Mucosa of rectum (tissue), 2 donors: ENCODE measurements around the gene MRPL11.
A peak's percentile ranks its signal among the peaks of the same experiment; 100 is the strongest.

ENCODE experiments used
- H3K27ac ChIP-seq, 2 donors: one replicate each; pipeline ENCODE4 v1.7.0; 2013; ENCODE audit warnings: inconsistent platforms in 2 of 2, low read depth in 2 of 2, low read length in 2 of 2
- H3K27me3 ChIP-seq, 2 donors: one replicate each; pipeline ENCODE4 v1.7.0; 2013; ENCODE audit warnings: low read length in 2 of 2; ENCODE audit not compliant: control insufficient read depth in 2 of 2, insufficient read depth in 2 of 2
- H3K36me3 ChIP-seq, 2 donors: one replicate each; pipeline ENCODE4 v1.7.0; 2013; ENCODE audit warnings: low read length in 2 of 2; ENCODE audit not compliant: control insufficient read depth in 2 of 2, insufficient read depth in 2 of 2
- H3K4me1 ChIP-seq, 2 donors: one replicate each; pipeline ENCODE4 v1.7.0; 2013; ENCODE audit warnings: low read length in 2 of 2, mild to moderate bottlenecking in 1 of 2; ENCODE audit not compliant: control insufficient read depth in 2 of 2, insufficient read depth in 2 of 2
- H3K4me3 ChIP-seq, 2 donors: one replicate each; pipeline ENCODE4 v1.7.0; 2013; ENCODE audit warnings: low read length in 2 of 2
- H3K9ac ChIP-seq, 2 donors: one replicate each; pipeline ENCODE4 v1.7.0; 2013; ENCODE audit warnings: low read length in 2 of 2, low read depth in 1 of 2, mild to moderate bottlenecking in 1 of 2
- H3K9me3 ChIP-seq, 2 donors: one replicate each; pipeline ENCODE4 v1.7.0; 2013; ENCODE audit warnings: low read length in 2 of 2; ENCODE audit not compliant: control insufficient read depth in 2 of 2
- donor health status: healthy.
- donor health status: Normal muscosa, but diverticular disease.

MRPL11 gene

GRCh38 chr11:66418168-66418985, 20.3 kb downstream of the MRPL11 start:
- Histone ChIP-seq H3K9ac (no peak overlapping the region), H3K4me1 (no peaks in the 10 kb centered on the region), H3K36me3 (no peaks in the 10 kb centered on the region), H3K27me3 (peaks cover 2 to 14% of the 10 kb centered on the region in 2 donors), H3K27ac (no peak overlapping the region), H3K4me3 (no peak overlapping the region), H3K9me3 (no peaks in the 10 kb centered on the region)

GRCh38 chr11:66417000-66417399, 21.6 kb downstream of the MRPL11 start:
- Histone ChIP-seq H3K4me3 (no peak overlapping the region), H3K27ac (no peak overlapping the region), H3K4me1 (no peaks in the 10 kb centered on the region), H3K27me3 (peaks cover 2 to 14% of the 10 kb centered on the region in 2 donors), H3K36me3 (no peaks in the 10 kb centered on the region), H3K9ac (no peak overlapping the region), H3K9me3 (no peaks in the 10 kb centered on the region)

DNA sequence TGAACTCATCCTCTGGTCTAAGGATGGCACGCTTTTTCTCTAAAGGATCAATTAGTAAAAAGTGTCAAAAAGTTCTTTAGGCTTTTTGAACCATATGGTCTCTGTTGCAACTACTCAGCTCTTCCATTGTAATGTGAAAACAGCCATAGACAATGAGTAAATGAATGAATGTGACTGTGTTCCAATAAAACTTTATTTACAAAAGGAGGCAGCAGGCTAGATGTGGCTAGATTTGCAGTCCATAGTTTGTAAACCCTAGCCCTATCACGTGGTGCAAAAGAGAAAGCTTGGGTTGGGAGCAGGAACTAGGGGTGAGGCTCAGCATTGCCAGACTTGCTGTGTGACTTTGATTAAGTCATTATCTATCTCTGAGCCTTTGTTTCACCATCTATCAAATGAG, 23.2 kb downstream of the MRPL11 start:
- Histone ChIP-seq H3K27ac (no peak overlapping the region), H3K27me3 (peaks cover 2 to 14% of the 10 kb centered on the region in 2 donors), H3K4me1 (no peaks in the 10 kb centered on the region), H3K9me3 (no peaks in the 10 kb centered on the region), H3K9ac (no peak overlapping the region), H3K4me3 (no peak overlapping the region), H3K36me3 (no peaks in the 10 kb centered on the region)

- Histone ChIP-seq H3K9ac (no peak overlapping the region), H3K27me3 (peaks cover 6 to 13% of the 10 kb centered on the region in 2 donors)
Observed at GRCh38 chr11:66414120-66414934, 24.3 kb downstream of the MRPL11 start.

GRCh38 chr11:66413167-66413566, 25.5 kb downstream of the MRPL11 start:
- Histone ChIP-seq H3K9ac (no peak overlapping the region), H3K4me1 (no peaks in the 10 kb centered on the region), H3K36me3 (no peaks in the 10 kb centered on the region), H3K9me3 (no peaks in the 10 kb centered on the region), H3K27me3 (peaks cover 5 to 7% of the 10 kb centered on the region in 2 donors), H3K27ac (no peak overlapping the region), H3K4me3 (no peak overlapping the region)

More at GRCh38 chr11:66414120-66414934, 24.3 kb downstream of the MRPL11 start:
- Histone ChIP-seq H3K27ac (no peak overlapping the region), H3K4me1 (no peaks in the 10 kb centered on the region), H3K36me3 (no peaks in the 10 kb centered on the region), H3K9me3 (no peaks in the 10 kb centered on the region), H3K4me3 (no peak overlapping the region)

DNA sequence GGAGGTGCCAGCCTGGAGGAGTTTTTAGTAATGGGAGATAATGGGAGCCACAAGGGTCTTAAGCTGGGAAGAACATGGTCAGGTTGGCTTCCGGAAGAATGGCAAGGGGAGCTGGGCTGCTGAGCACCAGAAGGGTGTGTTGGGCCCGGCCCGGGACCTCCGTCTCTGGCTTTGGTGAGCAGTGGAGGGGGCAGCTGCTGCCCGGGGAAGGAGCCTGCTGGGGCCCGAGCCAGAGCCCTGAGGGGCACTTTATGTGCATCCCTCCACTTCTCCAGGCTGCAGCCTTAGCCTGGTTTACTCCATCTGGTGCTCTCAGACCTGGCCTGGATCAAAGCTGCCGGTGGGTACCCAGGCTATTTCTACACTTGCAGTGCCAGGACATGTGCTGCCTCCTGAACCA, 26.5 kb downstream of the MRPL11 start:
- Histone ChIP-seq H3K9me3 (no peaks in the 10 kb centered on the region), H3K9ac (no peak overlapping the region), H3K4me3 (no peak overlapping the region), H3K27ac (no peak overlapping the region), H3K36me3 (no peaks in the 10 kb centered on the region), H3K4me1 (no peaks in the 10 kb centered on the region), H3K27me3 (peaks cover 4 to 5% of the 10 kb centered on the region in 2 donors)

GRCh38 chr11:66411323-66411722, 27.3 kb downstream of the MRPL11 start:
- Histone ChIP-seq H3K4me3 (no peak overlapping the region), H3K27ac (no peak overlapping the region), H3K36me3 (no peaks in the 10 kb centered on the region), H3K4me1 (no peaks in the 10 kb centered on the region), H3K27me3 (peaks cover 4 to 5% of the 10 kb centered on the region in 2 donors), H3K9me3 (no peaks in the 10 kb centered on the region), H3K9ac (no peak overlapping the region)

DNA sequence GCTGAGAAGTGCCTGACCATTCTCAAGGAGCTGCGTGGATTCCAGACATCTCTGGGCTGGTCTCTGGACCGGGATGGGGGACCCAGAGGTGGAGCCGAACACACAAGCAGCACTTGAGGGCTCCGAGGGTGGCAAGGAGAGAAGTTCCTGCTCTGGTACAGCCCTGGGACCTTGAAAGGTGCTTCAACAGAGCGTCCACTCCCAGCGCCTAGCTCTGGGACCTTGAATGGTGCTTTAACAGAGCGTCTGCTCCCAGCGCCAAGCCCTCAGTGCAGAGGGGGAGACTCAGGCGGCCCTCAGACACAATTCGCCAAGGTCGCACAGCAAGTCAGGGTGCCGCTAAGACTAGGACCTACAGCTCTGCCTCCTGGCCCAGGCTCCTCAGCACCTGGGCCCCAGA, 28.5 kb downstream of the MRPL11 start:
- no peaks in the 10 kb centered on the region for H3K4me1 ChIP-seq
- H3K9me3 ChIP-seq = no peaks in the 10 kb centered on the region
- no peaks in the 10 kb centered on the region for H3K36me3 ChIP-seq
- H3K9ac ChIP-seq = no peak overlapping the region
- H3K27ac ChIP-seq = no peak overlapping the region
- H3K27me3 ChIP-seq = peaks cover 5 to 7% of the 10 kb centered on the region in 2 donors
- no peak overlapping the region for H3K4me3 ChIP-seq

- Histone ChIP-seq H3K27ac (peak overlapping the region; percentile 32 to 47), H3K4me3 (no peak overlapping the region), H3K27me3 (peaks cover 5 to 7% of the 10 kb centered on the region in 2 donors), H3K4me1 (no peaks in the 10 kb centered on the region), H3K9me3 (no peaks in the 10 kb centered on the region), H3K9ac (no peak overlapping the region), H3K36me3 (no peaks in the 10 kb centered on the region)
Observed at GRCh38 chr11:66409226-66409625, 29.4 kb downstream of the MRPL11 start.
